HG02763 (cell line): ENCODE data around the gene HRAS.
"Not testable (repeated sequence)": the region's sequence is repeated elsewhere in the genome, so short reads cannot be mapped to it uniquely, and the experiment has no call there.

Source experiments
- ATAC-seq: cut with Tn5 transposase; IDR thresholded peaks from one replicate; pipeline ENCODE4 v1.9.1; 2021; ENCODE audit warnings: mild to moderate bottlenecking, moderate library complexity; ENCODE audit not compliant: unreplicated experiment

Gene HRAS

DNA sequence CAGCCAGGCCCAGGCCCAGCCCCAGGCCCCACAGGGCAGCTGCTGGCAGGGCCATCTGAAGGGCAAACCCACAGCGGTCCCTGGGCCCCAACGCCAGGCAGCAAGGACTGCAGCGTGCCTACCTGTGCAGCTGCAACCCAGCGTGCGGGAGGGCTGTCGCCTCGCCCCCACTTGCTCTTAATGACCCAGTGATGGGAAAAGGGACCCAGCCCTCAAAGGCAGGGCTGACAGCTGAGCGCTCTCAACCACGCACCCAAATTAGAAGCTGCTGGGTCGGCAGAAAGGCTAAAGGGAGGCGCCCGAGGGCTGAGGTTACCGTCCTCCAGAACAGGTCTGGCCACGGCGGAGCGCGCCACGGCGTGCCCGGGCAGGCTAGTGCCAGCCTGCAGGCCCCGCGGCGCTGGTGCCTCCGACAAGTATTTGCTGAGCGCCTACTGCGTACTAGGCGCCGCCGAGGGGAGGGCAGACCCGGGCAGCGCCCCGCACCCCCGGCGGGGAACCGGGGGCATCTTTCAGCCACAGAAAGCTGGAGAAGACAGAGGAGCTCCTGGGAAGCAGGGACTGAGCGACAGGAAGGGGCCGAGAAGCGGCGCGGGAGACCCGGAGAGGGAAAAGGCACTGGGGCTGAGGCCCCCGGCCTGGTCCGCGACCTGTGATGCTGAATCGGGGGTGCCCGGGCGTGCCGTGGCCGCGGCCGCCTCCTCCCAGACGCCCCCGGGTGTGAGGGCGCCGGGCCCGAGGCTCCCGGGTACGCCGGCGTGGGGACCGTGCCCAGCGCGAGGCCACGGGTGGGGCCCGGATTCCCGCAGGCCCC, 773 bp downstream of the HRAS start:
- ATAC-seq, result no peak

DNA sequence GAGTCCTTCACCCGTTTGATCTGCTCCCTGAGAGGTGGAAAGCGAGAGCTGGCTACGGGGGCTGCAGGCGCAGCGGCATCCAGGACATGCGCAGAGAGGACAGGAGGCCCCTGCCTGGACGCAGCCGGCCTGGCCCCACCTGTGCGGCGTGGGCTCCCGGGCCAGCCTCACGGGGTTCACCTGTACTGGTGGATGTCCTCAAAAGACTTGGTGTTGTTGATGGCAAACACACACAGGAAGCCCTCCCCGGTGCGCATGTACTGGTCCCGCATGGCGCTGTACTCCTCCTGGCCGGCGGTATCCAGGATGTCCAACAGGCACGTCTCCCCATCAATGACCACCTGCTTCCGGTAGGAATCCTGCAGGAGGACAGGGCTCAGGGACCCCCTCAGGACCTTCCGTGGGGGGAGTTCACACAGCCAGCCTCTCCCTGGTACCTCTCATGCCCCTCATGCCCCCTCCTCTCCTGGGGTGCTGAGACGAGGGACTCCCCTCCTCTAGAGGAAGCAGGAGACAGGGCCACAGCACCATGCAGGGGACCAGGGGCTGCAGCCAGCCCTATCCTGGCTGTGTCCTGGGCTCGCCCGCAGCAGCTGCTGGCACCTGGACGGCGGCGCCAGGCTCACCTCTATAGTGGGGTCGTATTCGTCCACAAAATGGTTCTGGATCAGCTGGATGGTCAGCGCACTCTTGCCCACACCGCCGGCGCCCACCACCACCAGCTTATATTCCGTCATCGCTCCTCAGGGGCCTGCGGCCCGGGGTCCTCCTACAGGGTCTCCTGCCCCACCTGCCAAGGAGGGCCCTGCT, 1.6 kb downstream of the HRAS start:
- no peak for ATAC-seq

DNA sequence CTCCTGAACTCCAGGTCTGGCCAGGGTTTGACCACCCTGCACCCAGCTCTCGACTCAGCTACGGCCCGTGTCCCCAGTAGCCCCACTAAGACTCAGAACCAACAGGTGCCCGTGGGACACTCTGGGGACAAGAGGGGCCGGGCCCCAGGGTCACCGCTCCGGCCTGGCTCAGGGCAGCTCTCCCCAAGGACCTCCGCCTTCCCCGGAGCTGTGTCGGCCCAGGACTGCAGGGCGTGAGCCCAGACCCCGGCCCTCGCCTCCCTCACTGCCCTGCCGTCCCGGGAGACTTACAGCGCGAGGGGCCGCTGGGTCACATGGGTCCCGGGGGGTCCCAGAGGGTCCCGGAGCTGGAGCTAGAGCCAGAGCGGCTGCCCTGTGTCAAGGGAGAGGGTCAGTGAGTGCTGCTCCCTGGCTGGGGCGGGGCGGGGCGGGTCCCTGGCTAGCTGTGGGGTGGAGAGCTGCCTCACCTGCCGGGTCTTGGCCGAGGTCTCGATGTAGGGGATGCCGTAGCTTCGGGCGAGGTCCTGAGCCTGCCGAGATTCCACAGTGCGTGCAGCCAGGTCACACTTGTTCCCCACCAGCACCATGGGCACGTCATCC, 2.3 kb downstream of the HRAS start:
- no peak for ATAC-seq

DNA sequence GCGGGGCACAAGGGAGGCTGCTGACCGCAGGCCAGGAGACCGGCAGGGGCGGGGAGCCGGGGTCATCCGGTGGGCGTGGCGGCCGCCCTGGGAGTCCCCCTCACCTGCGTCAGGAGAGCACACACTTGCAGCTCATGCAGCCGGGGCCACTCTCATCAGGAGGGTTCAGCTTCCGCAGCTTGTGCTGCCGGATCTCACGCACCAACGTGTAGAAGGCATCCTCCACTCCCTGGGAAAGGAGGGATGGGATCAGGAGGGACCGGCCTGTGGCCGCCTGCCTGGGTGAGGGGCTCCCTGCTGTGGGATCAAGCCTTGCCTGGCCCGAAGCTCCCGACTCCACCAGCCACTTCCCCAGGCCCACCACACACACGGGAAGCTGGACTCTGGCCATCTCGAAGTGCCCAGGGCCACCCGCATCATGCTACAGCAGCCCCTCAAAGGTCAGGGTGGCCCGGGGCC, 2.8 kb downstream of the HRAS start:
- no peak for ATAC-seq

DNA sequence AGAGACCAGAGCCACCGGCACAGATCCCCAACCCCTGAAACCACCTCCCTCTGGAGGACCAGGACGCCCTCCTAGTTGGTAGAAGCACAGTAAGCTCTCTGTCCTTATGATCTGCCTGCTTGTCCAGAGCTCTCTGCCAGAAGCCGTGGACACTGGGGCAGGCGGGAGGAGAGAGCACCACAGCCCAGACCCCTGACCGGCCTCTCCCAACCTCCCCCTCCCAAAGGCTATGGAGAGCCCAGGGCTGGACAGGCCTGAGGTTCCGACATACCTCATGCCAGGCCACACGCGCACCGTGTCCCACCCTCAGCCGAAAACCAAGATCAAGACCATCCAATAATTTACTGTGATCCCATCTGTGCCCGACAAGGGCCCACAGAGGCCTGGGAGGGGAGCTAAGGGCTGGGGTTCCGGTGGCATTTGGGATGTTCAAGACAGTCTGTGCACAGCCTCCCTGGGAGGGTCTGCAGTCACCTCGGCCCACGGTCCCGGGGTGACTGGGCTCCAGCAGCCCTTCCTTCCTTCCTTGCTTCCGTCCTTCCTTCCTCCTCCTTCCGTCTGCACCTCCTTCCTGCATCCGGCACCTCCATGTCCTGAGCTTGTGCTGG, 3.4 kb downstream of the HRAS start:
- ATAC-seq, result no peak

DNA sequence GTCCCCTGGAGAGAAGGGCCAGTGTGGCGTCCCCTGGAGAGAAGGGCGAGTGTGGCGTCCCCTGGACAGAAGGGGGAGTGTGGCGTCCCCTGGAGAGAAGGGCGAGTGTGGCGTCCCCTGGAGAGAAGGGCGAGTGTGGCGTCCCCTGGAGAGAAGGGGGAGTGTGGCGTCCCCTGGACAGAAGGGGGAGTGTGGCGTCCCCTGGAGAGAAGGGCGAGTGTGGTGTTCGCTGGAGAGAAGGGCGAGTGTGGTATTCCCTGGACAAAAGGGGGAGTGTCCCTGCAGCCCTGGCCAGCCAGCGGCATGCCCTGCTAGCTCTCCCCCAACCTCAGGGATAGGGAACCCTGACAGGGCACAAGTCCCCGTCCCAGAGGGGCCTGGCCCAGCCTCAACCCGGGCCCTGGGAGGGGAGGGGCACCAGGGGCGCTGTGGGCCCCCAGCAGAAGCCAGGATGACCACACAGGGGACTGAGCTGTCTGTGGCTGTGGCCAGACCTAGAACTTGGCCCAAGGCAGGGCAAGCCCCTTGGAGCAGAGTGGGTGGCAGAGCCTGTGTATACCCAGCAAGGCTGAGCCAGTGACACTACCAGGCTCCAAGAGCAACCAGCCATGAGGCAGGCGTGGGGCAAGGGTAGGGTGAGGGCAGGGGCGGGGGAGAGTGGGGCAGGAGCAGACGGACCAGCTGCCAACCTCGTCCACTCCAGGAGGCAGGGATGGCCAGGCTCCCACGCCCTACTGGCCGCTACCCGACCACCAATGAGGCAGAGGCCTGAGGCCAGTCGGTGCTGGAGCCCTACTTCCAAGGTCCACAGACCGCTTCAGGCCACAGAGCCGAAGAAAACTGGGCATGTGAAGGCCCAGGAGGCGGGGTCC, 4.2 kb downstream of the HRAS start:
- no peak for ATAC-seq

DNA sequence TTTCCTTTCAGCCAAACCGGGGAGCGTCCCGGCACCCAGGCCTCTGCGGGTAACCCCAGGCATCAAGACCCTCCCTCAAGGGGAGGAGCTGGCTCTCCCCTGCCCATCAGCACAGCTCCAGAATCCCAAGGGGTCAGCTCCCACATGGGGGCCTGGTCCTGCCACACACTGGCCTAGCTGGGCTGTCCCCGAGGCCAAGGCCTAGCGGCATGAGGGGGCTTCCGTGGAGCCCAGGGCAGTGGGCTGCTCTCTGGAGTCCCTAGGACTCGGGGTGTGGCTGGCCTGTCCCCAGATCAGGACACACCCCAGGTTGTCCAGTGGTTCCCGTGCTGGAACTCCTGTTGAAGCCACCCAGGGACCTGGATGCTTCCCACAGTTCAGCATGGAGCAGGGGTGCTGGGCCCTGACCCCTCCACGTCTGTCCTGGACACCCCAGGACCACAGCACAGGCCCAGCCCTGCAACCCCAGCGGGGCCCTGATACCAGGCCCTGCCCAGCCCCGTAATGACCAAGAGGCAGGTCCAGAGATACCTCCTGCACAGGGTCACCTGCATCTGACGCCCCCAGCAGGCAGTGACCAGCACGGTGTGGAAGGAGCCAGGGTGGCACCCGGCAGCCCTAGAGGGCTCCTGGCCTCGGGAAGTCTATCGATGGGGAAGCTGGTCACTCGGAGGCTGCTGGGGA, 5.5 kb downstream of the HRAS start:
- ATAC-seq, result no peak

DNA sequence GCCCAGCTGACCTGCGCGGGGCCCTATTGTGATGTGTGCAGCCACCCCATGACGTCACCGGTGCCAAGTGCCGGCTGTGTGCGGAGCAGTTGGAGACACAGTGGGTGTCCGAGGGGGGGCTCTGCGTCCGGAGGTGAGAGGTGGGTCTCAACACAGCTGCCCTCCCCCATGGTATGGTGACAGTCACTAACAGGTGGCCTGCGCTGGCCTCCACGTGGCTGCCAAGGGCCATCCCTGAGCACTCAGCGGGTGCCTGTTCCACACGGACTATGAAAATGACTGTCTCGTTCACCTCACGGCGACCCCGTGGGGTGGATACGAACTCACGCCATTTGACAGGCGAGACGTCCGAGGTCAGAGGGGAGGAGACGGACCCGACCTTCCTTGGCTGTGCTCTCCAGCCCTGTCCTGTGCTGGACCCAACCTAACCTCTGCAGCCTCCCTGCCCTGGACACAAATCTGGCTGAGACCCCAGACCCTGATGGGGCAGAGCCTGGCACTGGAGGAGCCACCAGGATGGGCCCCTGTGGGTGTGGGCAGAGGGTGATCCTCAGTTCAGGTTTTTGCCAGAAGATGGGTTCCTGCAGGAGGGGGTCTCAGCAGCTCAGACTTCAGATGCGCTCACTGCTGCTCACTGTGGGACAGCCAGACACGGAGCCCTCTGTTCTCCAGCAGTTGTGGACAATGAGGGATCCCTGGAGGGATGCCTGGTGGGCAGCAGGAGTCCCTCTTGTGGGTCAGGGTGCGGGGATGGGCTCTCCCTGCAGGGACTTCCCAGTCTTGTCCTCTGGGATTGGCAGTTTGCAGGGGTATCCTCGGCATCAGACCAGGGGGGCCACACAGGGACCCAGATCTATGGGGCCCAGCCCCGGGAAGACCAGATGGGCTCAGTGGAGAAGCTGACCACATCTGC, 6.3 kb downstream of the HRAS start:
- no peak for ATAC-seq

DNA sequence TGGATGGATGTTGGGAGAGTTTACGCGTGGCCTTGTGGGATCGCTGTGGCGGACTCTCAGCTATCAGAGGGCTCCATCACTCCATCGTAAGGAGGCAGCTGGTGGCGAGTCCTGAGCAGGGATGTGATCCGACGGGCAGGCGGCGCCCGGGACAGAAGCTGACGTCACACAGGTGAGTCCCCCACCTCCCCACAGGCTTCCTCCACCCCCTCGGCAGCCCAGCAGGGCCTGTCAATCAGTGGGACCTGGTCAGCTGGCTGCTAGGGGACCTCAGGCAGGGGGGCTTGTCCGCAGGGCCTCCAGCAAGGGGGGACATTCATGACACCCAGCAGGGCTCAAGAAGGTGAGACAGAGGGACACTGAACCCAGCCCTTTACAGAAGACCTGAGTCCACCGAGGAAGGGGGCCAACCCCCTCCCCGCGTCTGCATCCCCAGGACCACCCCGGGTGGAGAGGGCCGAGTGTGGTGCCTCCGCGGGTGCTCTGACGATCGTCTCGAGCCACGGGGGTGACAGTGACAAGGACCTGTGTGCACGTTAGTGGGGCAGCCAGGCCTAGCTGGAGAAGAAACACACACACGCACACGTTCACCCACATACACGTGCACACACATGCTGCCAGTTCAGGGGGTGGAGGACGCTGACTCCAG, 7.1 kb downstream of the HRAS start:
- no peak for ATAC-seq

DNA sequence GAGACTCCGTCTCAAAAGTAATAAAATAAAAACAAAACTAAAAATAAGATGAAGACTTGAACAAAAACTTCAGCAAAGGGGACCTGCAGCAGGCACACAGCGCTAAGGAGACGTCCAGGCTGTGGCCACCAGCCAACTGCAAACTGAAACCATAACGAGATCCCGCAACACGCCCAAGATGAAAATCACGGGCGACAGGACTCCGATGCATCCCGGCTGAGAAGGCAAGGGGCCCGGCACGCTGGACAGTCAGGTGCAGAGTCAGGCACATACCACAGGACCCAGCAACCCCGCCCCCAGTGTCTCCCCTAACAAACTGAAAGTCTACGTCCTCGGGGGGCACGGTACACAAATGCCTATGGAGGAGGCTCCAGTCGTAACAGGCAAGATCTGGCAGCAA, 9.2 kb downstream of the HRAS start:
- no peak for ATAC-seq

DNA sequence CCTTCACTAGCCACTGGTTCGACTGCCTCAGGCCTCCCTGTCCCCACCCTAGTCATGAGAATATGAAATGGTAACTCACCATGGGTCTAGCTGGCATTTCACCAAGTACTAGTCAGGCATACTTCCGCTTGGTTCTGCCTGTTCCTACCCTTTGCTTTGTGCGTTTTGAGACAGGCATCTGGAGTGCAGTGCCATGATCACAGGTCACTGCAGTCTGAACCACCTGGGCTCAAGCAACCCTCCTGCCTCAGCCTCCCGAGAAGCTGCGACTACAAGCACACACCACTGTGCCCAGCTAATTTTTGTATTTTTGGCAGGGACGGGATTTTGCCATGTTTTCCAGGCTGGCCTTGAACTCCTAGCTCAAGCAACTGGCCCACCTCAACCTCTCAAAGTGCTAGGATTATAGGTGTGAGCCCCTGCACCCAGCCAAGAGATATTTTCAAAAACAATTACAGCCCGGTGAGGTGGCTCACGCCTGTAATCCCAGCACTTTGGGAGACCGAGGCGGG, 14.1 kb downstream of the HRAS start:
- no peak for ATAC-seq

DNA sequence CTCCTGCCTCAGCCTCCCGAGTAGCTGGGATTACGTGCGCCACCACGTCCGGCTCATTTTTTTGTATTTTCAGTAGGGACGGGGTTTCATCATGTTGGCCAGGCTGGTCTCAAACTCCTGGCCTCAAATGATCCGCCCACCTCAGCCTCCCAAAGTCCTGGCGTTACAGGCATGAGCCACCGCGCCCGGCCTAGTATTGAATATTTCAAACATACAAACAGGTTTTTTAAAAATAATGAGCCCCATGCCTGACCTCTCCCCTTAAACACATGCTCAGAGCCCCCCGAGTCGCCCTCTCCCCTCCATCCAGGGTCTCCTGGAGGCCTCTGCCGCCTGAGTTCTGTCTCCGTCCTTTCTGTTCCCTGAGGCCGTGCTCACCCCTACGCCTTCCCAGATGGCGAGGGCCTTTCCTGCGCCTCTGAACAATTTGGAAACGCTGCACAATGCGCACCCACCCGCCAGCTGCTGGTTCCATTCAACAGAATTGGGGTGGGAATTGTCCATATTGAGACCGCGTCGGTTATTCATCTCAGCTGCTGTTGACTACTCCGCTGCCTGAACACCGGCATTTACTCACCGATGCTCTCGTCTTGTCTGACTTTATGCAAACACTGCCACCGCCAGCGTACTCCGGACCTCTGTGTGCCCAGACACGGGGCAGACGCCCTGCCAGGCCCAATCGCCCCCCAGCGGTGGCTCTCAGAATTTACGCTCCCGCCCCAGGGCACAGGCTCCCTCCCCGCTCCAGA, 14.8 kb downstream of the HRAS start:
- ATAC-seq, result no peak

DNA sequence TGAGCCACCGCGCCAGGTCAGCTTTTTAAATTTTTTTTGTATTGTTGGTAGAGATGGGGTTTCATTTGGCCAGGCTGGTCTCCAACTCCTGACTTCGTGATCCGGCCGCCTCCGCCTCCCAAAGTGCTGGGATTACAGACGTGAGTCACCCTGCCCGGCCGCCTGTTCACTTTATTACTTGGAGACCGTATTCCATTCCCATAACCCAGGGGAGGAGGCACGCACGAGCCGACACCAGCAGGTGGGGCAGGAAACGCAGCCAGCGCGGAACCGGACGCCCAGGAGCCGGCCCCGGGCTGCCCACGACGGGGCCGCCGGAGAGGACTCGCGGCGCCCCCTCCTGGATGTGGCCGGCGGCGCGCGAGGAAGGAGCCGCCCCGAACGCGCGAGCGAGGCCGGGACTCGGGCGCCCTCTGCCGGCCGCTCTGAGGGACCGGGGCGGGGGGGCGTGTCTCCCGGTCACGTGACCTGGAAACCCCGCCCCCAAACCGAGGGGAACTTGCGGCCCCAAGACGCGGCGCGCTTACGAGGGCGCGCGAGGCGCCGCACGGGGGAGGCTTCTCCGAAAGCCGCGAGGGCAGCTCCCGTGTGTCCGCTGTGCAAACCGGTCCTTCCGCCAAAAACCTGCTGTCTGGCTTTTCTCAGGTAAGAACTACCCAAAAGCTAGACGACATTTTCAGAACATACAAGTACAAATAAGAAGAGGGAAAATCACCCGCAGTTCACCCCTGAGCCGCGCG, 16.7 kb downstream of the HRAS start:
- peak; percentile 83 for ATAC-seq

DNA sequence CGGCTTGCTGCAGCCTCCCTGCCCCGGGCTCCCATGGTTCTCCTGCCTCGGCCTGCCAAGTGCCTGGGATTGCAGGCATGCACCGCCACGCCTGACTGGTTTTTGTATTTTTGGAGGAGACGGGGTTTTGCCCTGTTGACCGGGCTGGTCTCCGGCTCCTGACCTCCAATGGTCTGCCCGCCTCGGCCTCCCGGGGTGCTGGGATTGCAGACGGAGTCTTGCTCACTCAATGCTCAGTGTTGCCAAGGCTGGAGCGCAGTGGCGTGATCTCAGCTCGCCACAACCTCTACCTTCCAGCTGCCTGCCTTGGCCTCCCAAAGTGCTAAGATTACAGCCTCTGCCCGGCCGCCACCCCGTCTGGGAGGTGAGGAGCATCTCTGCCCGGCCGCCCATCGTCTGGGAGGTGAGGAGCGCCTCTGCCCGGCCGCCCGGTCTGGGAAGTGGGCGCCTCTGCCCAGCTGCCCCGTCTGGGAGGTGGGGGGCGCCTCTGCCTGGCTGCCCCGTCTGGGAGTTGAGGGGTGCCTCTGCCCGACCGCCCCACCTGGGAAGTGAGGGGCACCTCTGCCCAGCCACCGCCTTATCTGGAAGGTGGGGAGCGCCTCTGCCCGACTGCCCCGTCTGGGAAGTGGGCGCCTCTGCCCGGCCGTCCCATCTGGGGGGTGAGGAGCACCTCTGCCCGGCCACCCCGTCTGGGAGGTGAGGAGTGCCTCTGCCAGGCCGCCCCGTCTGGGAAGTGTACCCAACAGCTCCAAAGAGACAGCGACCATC, 18.3 kb downstream of the HRAS start:
- not testable (repeated sequence) for ATAC-seq

DNA sequence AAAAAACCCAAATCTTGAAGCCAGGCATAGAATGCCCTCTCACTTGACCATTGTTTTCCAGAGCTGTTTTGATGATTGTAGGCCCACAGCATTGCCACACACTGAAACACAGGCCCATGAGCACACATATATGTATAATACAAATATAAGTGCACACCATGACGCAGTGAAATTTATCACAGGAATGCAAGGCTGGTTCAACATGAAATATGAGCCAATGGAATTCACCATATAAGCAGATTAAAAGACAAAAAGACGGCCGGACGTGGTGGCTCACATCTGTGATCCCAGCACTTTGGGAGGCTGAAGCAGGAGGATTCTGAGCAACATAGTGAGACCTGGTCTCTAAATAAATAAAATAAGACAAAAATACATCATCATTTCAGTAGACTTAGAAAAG, 19.0 kb downstream of the HRAS start:
- ATAC-seq, result no peak

DNA sequence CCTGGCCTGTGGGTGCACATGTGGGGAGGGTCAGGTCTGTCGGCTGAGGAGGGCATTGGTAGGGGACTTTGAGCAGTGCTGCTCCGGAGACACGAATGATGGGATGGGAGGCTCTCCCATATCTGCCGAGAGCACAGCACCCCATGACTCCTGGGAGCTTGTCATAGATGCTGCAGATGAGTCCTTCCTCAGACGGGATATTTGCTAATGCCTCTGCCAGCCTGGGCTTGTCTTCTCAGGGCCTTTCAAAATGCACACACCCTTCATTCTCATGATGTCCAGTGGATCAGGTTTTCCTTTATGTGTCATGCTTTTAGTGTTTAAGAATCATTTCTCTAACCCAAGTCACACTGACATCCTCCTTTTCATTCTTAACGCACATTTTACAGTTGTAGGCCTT, 20.2 kb downstream of the HRAS start:
- ATAC-seq, result no peak
